ENCODE measurements around the gene CLEC1A. TPM values are rescaled to one million over a fixed set of nuclear protein-coding genes. Genes with fewer than 3 reads are reported as not detected.

The CLEC1A gene
- total and polyA plus RNA-seq, 2 donors (not counting 3 experiments of a cell fraction or from before 2014, with no cell fraction given): 22.0 to 24.2 TPM

DNA sequence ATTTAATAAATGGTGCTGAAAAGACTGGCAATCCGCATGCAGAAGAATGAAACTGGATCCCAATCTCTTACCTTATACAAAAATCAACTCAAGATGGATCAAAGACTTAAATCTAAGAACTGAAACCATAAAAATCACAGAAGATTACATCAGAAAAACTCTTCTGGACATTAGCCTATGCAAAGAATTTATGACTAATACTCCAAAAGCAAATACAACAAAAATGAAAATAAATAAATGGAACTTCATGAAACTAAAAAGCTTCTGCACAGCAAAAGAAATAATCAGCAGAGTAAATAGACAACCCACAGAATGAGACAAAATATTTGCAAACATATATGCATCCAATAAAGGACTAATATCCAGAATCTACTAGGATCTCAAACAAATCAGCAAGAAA is 14.3 kb upstream of the CLEC1A start:
- no peaks in the 10 kb centered on the region for H3K27me3 ChIP-seq (ENCODE audit: control insufficient read depth in 2 of 2, insufficient read depth in 2 of 2, low read length in 2 of 2)
- CTCF ChIA-PET: no interaction called here
- no peak overlapping the region for H3K4me2 ChIP-seq (ENCODE audit: insufficient read depth, low read length)
- H3K9ac ChIP-seq (replicated peaks; ENCODE audit: extremely low read depth, insufficient read depth, low read length): no peak overlapping the region
- dilution Hi-C loops (cut with MboI; ENCODE audit: extremely low pct_ligation_motif_present, low sequenced_read_pairs) (no loop called here), intact Hi-C loops (cut with micrococcal nuclease) (no loop called here)
- no peak for FAIRE-seq
- no peaks in the 10 kb centered on the region for H4K20me1 ChIP-seq (replicated peaks; ENCODE audit: control insufficient read depth, extremely low read depth, insufficient read depth, low read length)
- no peaks in the 10 kb centered on the region for H3K9me3 ChIP-seq (replicated peaks; ENCODE audit: control insufficient read depth, insufficient read depth, low read length)
- no peak for DNase-seq (ENCODE audit: low read depth, low spot score)
- BruUV-seq (replicated peaks): no TSS peak
- TF ChIP-seq POLR2A (IDR thresholded peaks at IDR 0.05; ENCODE audit: low read depth, low read length) (no peak), FOS (IDR thresholded peaks at IDR 0.05; ENCODE audit: borderline replicate concordance, insufficient read depth, low read length) (no peak), GATA2 (IDR thresholded peaks at IDR 0.05; ENCODE audit: insufficient read depth, insufficient read length, low read depth, low read length) (no peak), JUN (IDR thresholded peaks at IDR 0.05; ENCODE audit: borderline replicate concordance, insufficient read depth, insufficient read length, low read depth) (no peak)
- TF ChIP-seq, protein P1, sequence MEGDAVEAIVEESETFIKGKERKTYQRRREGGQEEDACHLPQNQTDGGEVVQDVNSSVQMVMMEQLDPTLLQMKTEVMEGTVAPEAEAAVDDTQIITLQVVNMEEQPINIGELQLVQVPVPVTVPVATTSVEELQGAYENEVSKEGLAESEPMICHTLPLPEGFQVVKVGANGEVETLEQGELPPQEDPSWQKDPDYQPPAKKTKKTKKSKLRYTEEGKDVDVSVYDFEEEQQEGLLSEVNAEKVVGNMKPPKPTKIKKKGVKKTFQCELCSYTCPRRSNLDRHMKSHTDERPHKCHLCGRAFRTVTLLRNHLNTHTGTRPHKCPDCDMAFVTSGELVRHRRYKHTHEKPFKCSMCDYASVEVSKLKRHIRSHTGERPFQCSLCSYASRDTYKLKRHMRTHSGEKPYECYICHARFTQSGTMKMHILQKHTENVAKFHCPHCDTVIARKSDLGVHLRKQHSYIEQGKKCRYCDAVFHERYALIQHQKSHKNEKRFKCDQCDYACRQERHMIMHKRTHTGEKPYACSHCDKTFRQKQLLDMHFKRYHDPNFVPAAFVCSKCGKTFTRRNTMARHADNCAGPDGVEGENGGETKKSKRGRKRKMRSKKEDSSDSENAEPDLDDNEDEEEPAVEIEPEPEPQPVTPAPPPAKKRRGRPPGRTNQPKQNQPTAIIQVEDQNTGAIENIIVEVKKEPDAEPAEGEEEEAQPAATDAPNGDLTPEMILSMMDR (IDR thresholded peaks at IDR 0.05; ENCODE audit: extremely low read depth in 1 of 2, insufficient read depth in 1 of 2, low read depth in 1 of 2, low read length in 2 of 2): no peak
- no peak overlapping the region for H3K4me3 ChIP-seq (replicated peaks in 1 of 3; ENCODE audit: insufficient read depth in 1 of 3, low read depth in 1 of 3, low read length in 3 of 3)
- H3K79me2 ChIP-seq (ENCODE audit: control insufficient read depth, insufficient read depth, low read length): no peaks in the 10 kb centered on the region
- no peak overlapping the region for H2AFZ ChIP-seq (ENCODE audit: low read depth, low read length)
- no peaks in the 10 kb centered on the region for H3K36me3 ChIP-seq (ENCODE audit: control insufficient read depth in 2 of 2, extremely low read depth in 1 of 2, insufficient read depth in 2 of 2, low read length in 2 of 2)
- H3K4me1 ChIP-seq (ENCODE audit: control insufficient read depth, extremely low read depth, insufficient read depth, low read length): no peaks in the 10 kb centered on the region
- POLR2A ChIA-PET: no interaction called here
- H3K9me1 ChIP-seq (replicated peaks; ENCODE audit: control insufficient read depth, extremely low read depth, insufficient read depth, low read length): no peaks in the 10 kb centered on the region
- H3K27ac ChIP-seq (ENCODE audit: insufficient read depth, low read depth, low read length): no peak overlapping the region

DNA sequence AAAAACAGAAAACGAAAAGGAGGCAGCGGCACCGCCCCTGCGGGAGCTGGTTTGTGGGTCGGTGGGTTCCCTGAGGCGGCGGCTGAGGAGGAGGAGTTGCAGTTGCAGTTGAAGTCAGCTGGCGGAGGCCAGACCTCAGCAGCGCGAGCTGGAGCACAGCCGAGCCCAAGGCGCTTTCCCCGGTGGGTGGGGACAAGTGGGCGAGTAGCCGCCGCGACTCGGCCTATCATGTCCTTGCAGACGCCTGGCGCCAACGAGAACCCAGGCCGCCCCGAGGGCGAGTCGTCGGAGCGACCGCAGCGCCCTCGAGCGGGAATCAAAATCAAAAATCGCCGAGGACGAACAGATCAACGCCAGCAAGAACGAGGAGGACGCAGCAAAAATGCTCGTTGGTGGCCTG is 12.7 kb upstream of the CLEC1A start:
- dilution Hi-C loops (cut with MboI; ENCODE audit: extremely low pct_ligation_motif_present, low sequenced_read_pairs) (no loop called here), intact Hi-C loops (cut with micrococcal nuclease) (no loop called here)
- DNase-seq (ENCODE audit: low read depth, low spot score): no peak
- Histone ChIP-seq H3K4me1 (ENCODE audit: control insufficient read depth, extremely low read depth, insufficient read depth, low read length) (no peaks in the 10 kb centered on the region), H3K4me3 (replicated peaks in 1 of 3; ENCODE audit: insufficient read depth in 1 of 3, low read depth in 1 of 3, low read length in 3 of 3) (no peak overlapping the region), H3K36me3 (ENCODE audit: control insufficient read depth in 2 of 2, extremely low read depth in 1 of 2, insufficient read depth in 2 of 2, low read length in 2 of 2) (no peaks in the 10 kb centered on the region), H3K9me3 (replicated peaks; ENCODE audit: control insufficient read depth, insufficient read depth, low read length) (no peaks in the 10 kb centered on the region), H3K27me3 (ENCODE audit: control insufficient read depth in 2 of 2, insufficient read depth in 2 of 2, low read length in 2 of 2) (no peaks in the 10 kb centered on the region), H3K27ac (ENCODE audit: insufficient read depth, low read depth, low read length) (no peak overlapping the region), H3K9ac (replicated peaks; ENCODE audit: extremely low read depth, insufficient read depth, low read length) (no peak overlapping the region), H3K79me2 (ENCODE audit: control insufficient read depth, insufficient read depth, low read length) (no peaks in the 10 kb centered on the region), H2AFZ (ENCODE audit: low read depth, low read length) (no peak overlapping the region), H3K4me2 (ENCODE audit: insufficient read depth, low read length) (no peak overlapping the region), H3K9me1 (replicated peaks; ENCODE audit: control insufficient read depth, extremely low read depth, insufficient read depth, low read length) (no peaks in the 10 kb centered on the region), H4K20me1 (replicated peaks; ENCODE audit: control insufficient read depth, extremely low read depth, insufficient read depth, low read length) (no peaks in the 10 kb centered on the region)
- FAIRE-seq: no peak
- TF ChIP-seq POLR2AphosphoS5 (IDR thresholded peaks at IDR 0.05; ENCODE audit: insufficient read depth, low read depth, low read length): no peak
- TF ChIP-seq JUN (IDR thresholded peaks at IDR 0.05; ENCODE audit: borderline replicate concordance, insufficient read depth, insufficient read length, low read depth): no peak
- no peak for TF ChIP-seq POLR2A (IDR thresholded peaks at IDR 0.05; ENCODE audit: low read depth, low read length)
- TF ChIP-seq, protein P1 (IDR thresholded peaks at IDR 0.05; ENCODE audit: extremely low read depth in 1 of 2, insufficient read depth in 1 of 2, low read depth in 1 of 2, low read length in 2 of 2): no peak
- TF ChIP-seq EZH2 (IDR thresholded peaks at IDR 0.05; ENCODE audit: borderline replicate concordance, low read depth, low read length, severe bottlenecking): no peak
- TF ChIP-seq, protein P2, sequence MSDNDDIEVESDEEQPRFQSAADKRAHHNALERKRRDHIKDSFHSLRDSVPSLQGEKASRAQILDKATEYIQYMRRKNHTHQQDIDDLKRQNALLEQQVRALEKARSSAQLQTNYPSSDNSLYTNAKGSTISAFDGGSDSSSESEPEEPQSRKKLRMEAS (IDR thresholded peaks at IDR 0.05; ENCODE audit: insufficient read depth, insufficient read length): no peak
- no peak for TF ChIP-seq FOS (IDR thresholded peaks at IDR 0.05; ENCODE audit: borderline replicate concordance, insufficient read depth, low read length)
- ChIA-PET POLR2A (no interaction called here), CTCF (no interaction called here)
- no TSS peak for BruUV-seq (replicated peaks)

Measured in endothelial cell of umbilical vein (primary cell).